HCT116 (cell line): ENCODE results near the gene AGRP. TPM values are rescaled to one million over a fixed set of nuclear protein-coding genes. Genes with fewer than 3 reads are reported as not detected.

Experiments used
- ATAC-seq: fragments of 200-7000 bp; cut with Tn5 transposase; 2 replicates; pipeline ENCODE4 v1.9.1; 2020; ENCODE audit warnings: mild to moderate bottlenecking, moderate library complexity
- BruUV-seq: library from RNA; stranded (reverse); fragments of 400-500 nt; replicated peaks from 2 replicates; lab custom pipeline; 2021; lab: Mats Ljungman, UMichigan
- CTCF ChIA-PET: fragments of 300-600 bp; sonication (Branson Sonifier 250); formaldehyde crosslinking; loops from one replicate; lab custom pipeline; 2021; ENCODE audit warnings: antibody characterized with exemption; lab: Charles Lee
- POLR2A ChIA-PET: fragments of 300-600, 350-600 bp; sonication (Branson Sonifier 250); formaldehyde crosslinking; loops from one replicate; lab custom pipeline; 2021; ENCODE audit warnings: antibody characterized with exemption; lab: Charles Lee
- RAD21 ChIA-PET, 2 experiments: fragments of 300-600 bp; sonication (Branson Sonifier 250); formaldehyde crosslinking; loops; one replicate each; lab custom pipeline; 2023; ENCODE audit warnings: low total read pairs in 2 of 2; ENCODE audit not compliant: uncharacterized antibody in 2 of 2, unreplicated experiment in 2 of 2, low non-redundant PET in 1 of 2; lab: Charles Lee
- DNase-seq: peaks from one replicate; pipeline ENCODE4 v3.0.0-alpha.2; 2010; ENCODE audit warnings: low read depth, low spot score
- H2AFZ ChIP-seq: fragments of 200-600 bp; shearing (Covaris generic), sonication (generic); 2 replicates; pipeline ENCODE4 v1.6.1; 2017; ENCODE audit warnings: low read depth, mixed run types, mixed read lengths, antibody characterized with exemption, low read length; ENCODE audit not compliant: poor library complexity, severe bottlenecking
- H3K27ac ChIP-seq: 2 replicates; pipeline ENCODE4 v1.5.1; 2012; ENCODE audit warnings: low read depth, low read length
- H3K27me3 ChIP-seq: fragments of 200-600 bp; sonication (generic); 2 replicates; pipeline ENCODE4 v1.6.1; 2016; ENCODE audit warnings: mixed run types, low read length, mixed read lengths; ENCODE audit not compliant: insufficient read depth
- H3K36me3 ChIP-seq, 2 experiments: fragments of 200-500 bp in 1 of 2; fragments of 200-600 bp in 1 of 2; sonication (Bioruptor generic) in 1 of 2; sonication (generic) in 1 of 2; 2 replicates each; pipeline versions ENCODE4 v1.5.1 to v1.6.1; 2014 to 2016; ENCODE audit warnings: low read length in 2 of 2, inconsistent platforms in 1 of 2, mixed read lengths in 1 of 2, mixed run types in 1 of 2; ENCODE audit not compliant: insufficient read depth in 2 of 2, control insufficient read depth in 1 of 2
- H3K4me1 ChIP-seq, 2 experiments: fragments of 200-600 bp in 1 of 2; sonication (generic) in 1 of 2; 2 replicates each; pipeline versions ENCODE4 v1.5.1 to v1.6.1; 2012 to 2017; ENCODE audit warnings: low read length in 2 of 2, inconsistent platforms in 1 of 2, mild to moderate bottlenecking in 1 of 2, mixed read lengths in 1 of 2, mixed run types in 1 of 2, moderate library complexity in 1 of 2; ENCODE audit not compliant: insufficient read depth in 2 of 2, control insufficient read depth in 1 of 2
- H3K4me2 ChIP-seq: fragments of 200-600 bp; sonication (generic); 2 replicates; pipeline ENCODE4 v1.6.1; 2017; ENCODE audit warnings: mixed run types, low read length, mixed read lengths
- H3K4me3 ChIP-seq, 2 experiments: fragments of 200-600 bp in 1 of 2; sonication (generic) in 1 of 2; replicated peaks in 1 of 2; 2 replicates each; pipeline ENCODE4 v1.5.1; 2011 to 2016; ENCODE audit warnings: low read length in 2 of 2, control low read depth in 1 of 2, low read depth in 1 of 2, mild to moderate bottlenecking in 1 of 2, mixed read lengths in 1 of 2, mixed run types in 1 of 2
- H3K79me2 ChIP-seq: fragments of 200-600 bp; sonication (generic); 2 replicates; pipeline ENCODE4 v1.6.1; 2017; ENCODE audit warnings: mild to moderate bottlenecking, mixed run types, low read length, moderate library complexity, mixed read lengths; ENCODE audit not compliant: insufficient read depth
- H3K9ac ChIP-seq: fragments of 200-600 bp; sonication (generic); 2 replicates; pipeline ENCODE4 v1.6.1; 2016; ENCODE audit warnings: low read length, mixed read lengths
- H3K9me2 ChIP-seq: fragments of 200-600 bp; sonication (generic), shearing (Covaris generic); 2 replicates; pipeline ENCODE4 v1.6.1; 2017; ENCODE audit warnings: mixed run types, mild to moderate bottlenecking, moderate library complexity; ENCODE audit not compliant: insufficient read depth
- H3K9me3 ChIP-seq, 2 experiments: fragments of 200-500 bp in 1 of 2; fragments of 200-600 bp in 1 of 2; sonication (Bioruptor generic) in 1 of 2; sonication (generic) in 1 of 2; 2 replicates each; pipeline ENCODE4 v1.6.1; 2014 to 2017; ENCODE audit warnings: low read length in 2 of 2, mixed read lengths in 2 of 2, inconsistent platforms in 1 of 2, low read depth in 1 of 2, mild to moderate bottlenecking in 1 of 2, mixed run types in 1 of 2, moderate library complexity in 1 of 2; ENCODE audit not compliant: control insufficient read depth in 1 of 2, insufficient read depth in 1 of 2
- H4K20me1 ChIP-seq: fragments of 200-600 bp; sonication (generic), shearing (Covaris generic); 2 replicates; pipeline ENCODE4 v1.6.1; 2017; ENCODE audit warnings: mixed run types, mild to moderate bottlenecking, moderate library complexity; ENCODE audit not compliant: insufficient read depth
- CBX3 ChIP-seq: IDR thresholded peaks from 2 replicates; pipeline ENCODE4 v1.6.1; 2012; ENCODE audit warnings: low read depth
- ZFX ChIP-seq: fragments of 450-650 bp; IDR thresholded peaks from 2 replicates; pipeline ENCODE4 v1.6.1; 2017
- intact Hi-C: fragments of 100-400 bp; cut with micrococcal nuclease; formaldehyde crosslinking; loops from 2 replicates; pipeline ENCODE4 v1.10.0; 2022
- total RNA-seq: library from RNA; stranded (reverse); gene quantifications from one replicate; pipeline ENCODE4 v1.2.1, GENCODE V29; 2021; ENCODE audit not compliant: unreplicated experiment
- TF ChIP-seq, protein P1 (sequence below): IDR thresholded peaks from 2 replicates; pipeline ENCODE4 v1.6.1; 2011; ENCODE audit warnings: mild to moderate bottlenecking, low read length, moderate library complexity; ENCODE audit not compliant: insufficient replicate concordance; ENCODE audit errors: extremely low read depth

The AGRP gene
- total RNA-seq, 1 experiment from 2014 or later: not detected

DNA sequence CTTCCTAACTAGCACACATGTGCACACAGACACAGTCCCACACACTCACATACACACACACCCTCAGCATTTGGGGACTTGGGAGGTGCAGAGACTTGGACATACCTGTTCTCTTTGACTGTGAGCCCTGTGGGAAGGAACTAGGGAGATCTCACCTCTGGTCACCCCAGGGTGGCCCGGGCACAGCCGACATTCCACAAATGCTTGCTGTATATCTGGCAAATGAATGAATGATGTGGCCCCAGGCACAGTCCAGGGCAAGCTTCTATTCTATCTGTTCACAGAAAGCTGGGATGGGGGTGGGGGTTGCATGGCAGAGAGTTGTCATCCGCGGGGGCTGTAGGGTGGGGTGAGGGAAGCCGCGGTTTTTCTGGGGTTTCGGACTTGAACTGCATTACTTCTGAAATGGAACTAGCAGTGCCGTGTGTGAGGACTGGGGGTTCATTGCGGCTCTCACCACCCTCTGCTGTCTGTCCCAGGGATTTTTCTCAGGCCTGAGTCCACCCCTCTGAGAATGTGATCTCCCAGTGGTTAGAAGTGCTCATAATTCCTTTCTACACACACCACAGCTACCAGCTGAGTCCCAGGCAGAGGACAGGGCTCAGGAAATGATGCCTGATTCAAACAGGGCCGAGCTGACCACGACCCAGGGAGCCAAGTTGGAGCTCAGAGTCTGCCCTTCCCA is 42.0 kb upstream of the AGRP start:
- ChIA-PET CTCF (interaction anchor here (0.7 kb wide), 1 partner anchor 22 kb away, joined by 3 read pairs; no protein-coding TSS in a partner anchor), RAD21 (no interaction called here), POLR2A (no interaction called here)
- no peaks in the 10 kb centered on the region for H3K9me2 ChIP-seq
- intact Hi-C loops: loop anchor here (10.0 kb wide), 3 partner anchors 279 to 709 kb away; partner anchors contain the start of genes CTRL, ESRP2, PSMB10 and RANBP10
- H3K36me3 ChIP-seq: no peaks in the 10 kb centered on the region
- H4K20me1 ChIP-seq: no peaks in the 10 kb centered on the region
- H3K27ac ChIP-seq: no peak overlapping the region
- H3K9me3 ChIP-seq: no peaks in the 10 kb centered on the region
- TF ChIP-seq, protein P1, sequence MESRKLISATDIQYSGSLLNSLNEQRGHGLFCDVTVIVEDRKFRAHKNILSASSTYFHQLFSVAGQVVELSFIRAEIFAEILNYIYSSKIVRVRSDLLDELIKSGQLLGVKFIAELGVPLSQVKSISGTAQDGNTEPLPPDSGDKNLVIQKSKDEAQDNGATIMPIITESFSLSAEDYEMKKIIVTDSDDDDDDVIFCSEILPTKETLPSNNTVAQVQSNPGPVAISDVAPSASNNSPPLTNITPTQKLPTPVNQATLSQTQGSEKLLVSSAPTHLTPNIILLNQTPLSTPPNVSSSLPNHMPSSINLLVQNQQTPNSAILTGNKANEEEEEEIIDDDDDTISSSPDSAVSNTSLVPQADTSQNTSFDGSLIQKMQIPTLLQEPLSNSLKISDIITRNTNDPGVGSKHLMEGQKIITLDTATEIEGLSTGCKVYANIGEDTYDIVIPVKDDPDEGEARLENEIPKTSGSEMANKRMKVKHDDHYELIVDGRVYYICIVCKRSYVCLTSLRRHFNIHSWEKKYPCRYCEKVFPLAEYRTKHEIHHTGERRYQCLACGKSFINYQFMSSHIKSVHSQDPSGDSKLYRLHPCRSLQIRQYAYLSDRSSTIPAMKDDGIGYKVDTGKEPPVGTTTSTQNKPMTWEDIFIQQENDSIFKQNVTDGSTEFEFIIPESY: no peak
- TF ChIP-seq ZFX (no peak), CBX3 (no peak)
- H3K79me2 ChIP-seq: peaks cover 11% of the 10 kb centered on the region
- no peak overlapping the region for H3K4me3 ChIP-seq
- H2AFZ ChIP-seq: no peak overlapping the region
- BruUV-seq: no TSS peak
- peaks cover 11 to 55% of the 10 kb centered on the region in 2 experiments for H3K4me1 ChIP-seq
- ATAC-seq (no peak), DNase-seq (no peak)
- H3K27me3 ChIP-seq: no peaks in the 10 kb centered on the region
- H3K4me2 ChIP-seq: no peak overlapping the region
- no peak overlapping the region for H3K9ac ChIP-seq
